HG03521 (cell line): ENCODE measurements around the gene TTBK2.
"Not testable (repeated sequence)": the region's sequence is repeated elsewhere in the genome, so short reads cannot be mapped to it uniquely, and the experiment has no call there.

Experiments used
- ATAC-seq: cut with Tn5 transposase; IDR thresholded peaks from one replicate; pipeline ENCODE4 v1.9.1; 2021; ENCODE audit warnings: mild to moderate bottlenecking, moderate library complexity; ENCODE audit not compliant: unreplicated experiment

Gene TTBK2

GRCh38 chr15:42911058-42911592, 9.5 kb downstream of the TTBK2 start:
- no peak for ATAC-seq

- ATAC-seq = no peak
Observed at GRCh38 chr15:42908538-42908937, 12.0 kb downstream of the TTBK2 start.

GRCh38 chr15:42903388-42904324, 16.9 kb downstream of the TTBK2 start:
- no peak for ATAC-seq

- ATAC-seq = not testable (repeated sequence)
Observed at GRCh38 chr15:42893911-42894310, 26.7 kb downstream of the TTBK2 start.

GRCh38 chr15:42891569-42891968, 29.0 kb downstream of the TTBK2 start:
- ATAC-seq = no peak

- ATAC-seq = no peak
Observed at GRCh38 chr15:42890161-42890913, 30.2 kb downstream of the TTBK2 start.

- ATAC-seq = not testable (repeated sequence)
Observed at GRCh38 chr15:42887384-42887783, 33.2 kb downstream of the TTBK2 start.

- ATAC-seq = no peak
Observed at GRCh38 chr15:42880121-42880520, 40.5 kb downstream of the TTBK2 start.

GRCh38 chr15:42879443-42879842, 41.1 kb downstream of the TTBK2 start:
- no peak for ATAC-seq

GRCh38 chr15:42876224-42876623, 44.4 kb downstream of the TTBK2 start:
- no peak for ATAC-seq

GRCh38 chr15:42868683-42869082, 51.9 kb downstream of the TTBK2 start:
- ATAC-seq = no peak

- no peak for ATAC-seq
Observed at GRCh38 chr15:42863572-42864239, 56.9 kb downstream of the TTBK2 start.

- ATAC-seq = no peak
Observed at GRCh38 chr15:42858999-42859789, 61.4 kb downstream of the TTBK2 start.

- ATAC-seq = no peak
Observed at GRCh38 chr15:42858540-42858939, 62.0 kb downstream of the TTBK2 start.

GRCh38 chr15:42854576-42854975, 66.0 kb downstream of the TTBK2 start:
- ATAC-seq = no peak

GRCh38 chr15:42849836-42850235, 70.7 kb downstream of the TTBK2 start:
- no peak for ATAC-seq

- no peak for ATAC-seq
Observed at GRCh38 chr15:42848846-42849245, 71.7 kb downstream of the TTBK2 start.

- no peak for ATAC-seq
Observed at GRCh38 chr15:42846647-42847046, 73.9 kb downstream of the TTBK2 start.

- ATAC-seq = no peak
Observed at GRCh38 chr15:42845581-42845980, 75.0 kb downstream of the TTBK2 start.

GRCh38 chr15:42843699-42844098, 76.9 kb downstream of the TTBK2 start:
- no peak for ATAC-seq
